Right renal cortex interstitium (tissue), 3 donors: Measurements from ENCODE around the gene ASPSCR1. TPM values are rescaled to one million over a fixed set of nuclear protein-coding genes. Genes with fewer than 3 reads are reported as not detected.
"Not testable (repeated sequence)": the region's sequence is repeated elsewhere in the genome, so short reads cannot be mapped to it uniquely, and the experiment has no call there.

ENCODE experiments used
- DNase-seq, 3 donors: peaks; one replicate each; pipeline ENCODE4 v3.0.0-alpha.2; 2013; ENCODE audit warnings: low read depth in 3 of 3, low spot score in 2 of 3
- polyA plus RNA-seq, 3 donors: library from polyadenylated mRNA; unstranded; fragments of 120-200 nt; gene quantifications; one replicate each; pipeline ENCODE4 v1.2.1, GENCODE V29; 2013; ENCODE audit not compliant: insufficient read length in 3 of 3

Gene ASPSCR1
- polyA plus RNA-seq, 3 donors = 19.1 to 23.3 (median 19.8) TPM

DNA sequence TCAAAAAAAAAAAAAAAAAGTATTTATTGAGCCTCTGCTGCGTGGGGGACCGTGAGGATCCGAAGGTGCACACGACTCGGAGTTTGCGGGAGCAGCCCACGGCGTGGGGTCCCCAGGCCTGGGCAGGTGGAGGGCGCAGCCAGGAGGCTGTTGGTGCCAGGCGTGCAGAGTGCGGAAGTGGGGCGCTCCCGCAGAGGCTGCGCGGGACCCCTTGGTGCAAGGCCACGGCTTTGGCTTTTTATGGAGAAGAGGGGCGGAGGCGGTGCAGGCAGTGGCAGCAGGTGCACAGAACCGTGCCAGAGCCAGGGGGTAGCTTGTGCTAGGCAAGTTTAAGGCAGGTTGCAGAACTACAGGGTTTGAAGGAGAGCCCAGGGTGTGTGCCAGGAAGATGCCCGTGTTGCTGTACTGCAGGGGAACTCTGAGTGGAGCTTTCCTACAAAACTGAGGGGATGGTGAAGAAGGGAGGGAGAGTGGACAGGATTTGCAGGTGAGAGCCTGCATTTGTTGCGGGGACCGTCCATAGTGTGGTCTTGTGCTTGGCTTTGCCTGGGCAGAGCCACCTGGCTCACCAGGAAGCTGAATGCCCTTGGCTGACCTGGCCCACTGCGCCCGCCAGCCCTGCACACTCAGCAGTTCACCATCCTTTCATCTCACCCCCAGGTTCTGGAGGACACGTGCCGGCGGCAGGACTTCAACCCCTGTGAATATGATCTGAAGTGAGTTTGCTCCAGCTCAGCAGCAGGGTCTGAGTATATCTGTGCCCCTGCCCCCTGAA lies 1.3 kb downstream of the ASPSCR1 start:
- no peak for DNase-seq

DNA sequence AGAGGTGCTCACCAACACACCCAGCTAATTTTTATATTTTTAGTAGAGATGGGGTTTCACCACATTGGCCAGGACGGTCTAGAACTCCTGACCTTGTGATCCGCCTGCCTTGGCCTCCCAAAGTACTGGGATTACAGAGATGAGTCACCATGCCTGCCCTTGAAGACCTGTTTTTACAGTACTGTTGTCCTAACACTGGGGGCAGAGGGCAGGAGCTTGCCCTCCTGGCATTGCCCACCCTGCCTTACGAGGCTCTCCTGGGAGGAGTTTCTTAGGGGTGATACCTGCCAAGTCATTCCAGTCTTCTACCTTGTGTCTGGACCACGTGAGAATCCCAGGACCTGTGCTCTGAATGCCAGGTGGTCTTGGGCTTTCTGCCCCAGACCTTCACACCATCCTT lies 2.7 kb downstream of the ASPSCR1 start:
- no peak for DNase-seq

DNA sequence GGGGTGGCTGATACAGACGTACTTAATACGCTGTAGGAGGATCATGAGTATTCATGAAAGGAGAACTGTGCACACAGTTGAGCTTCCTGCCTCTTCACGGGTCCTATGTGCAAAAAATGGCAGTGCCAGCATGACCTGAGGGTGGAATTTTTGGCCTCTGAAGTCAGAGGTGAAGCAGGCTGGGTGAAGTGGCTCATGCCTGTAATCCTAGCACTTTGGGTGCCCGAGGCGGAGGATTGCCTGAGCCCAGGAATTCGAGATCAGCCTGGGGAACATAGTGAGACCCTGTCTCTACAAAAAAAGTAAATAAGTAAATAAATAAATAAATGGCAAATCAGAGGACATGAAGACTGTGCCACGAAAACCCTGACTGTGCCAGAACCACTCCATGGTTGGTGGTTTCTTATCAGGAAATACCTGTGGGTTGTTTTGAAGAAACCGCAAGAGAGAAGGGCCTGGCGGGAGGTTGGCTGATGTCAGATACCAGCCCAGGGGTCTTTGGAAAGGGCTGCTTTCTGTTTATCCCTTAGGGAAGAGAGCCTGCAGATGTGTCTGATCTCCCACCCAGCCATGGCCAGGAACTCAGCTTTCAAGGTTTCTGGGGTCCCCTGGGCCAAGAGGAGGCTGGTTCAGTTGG lies 3.4 kb downstream of the ASPSCR1 start:
- no peak for DNase-seq

DNA sequence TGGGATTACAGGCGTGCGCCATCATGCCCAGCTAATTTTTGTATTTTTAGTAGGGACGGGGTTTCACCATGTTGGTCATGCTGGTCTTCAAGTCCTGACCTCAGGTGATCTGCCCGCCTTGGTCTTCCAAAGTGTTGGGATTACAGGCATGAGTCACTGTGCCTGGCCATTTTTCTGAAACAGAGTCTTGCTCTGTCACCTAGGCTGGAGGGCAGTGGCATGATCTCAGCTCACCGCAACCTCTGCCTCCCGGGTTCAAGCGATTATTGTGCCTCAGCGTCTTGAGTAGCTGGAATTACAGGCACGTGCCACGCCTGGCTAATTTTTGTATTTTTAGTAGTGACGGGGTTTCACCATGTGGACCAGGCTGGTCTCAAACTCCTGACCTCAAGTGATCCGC lies 4.1 kb downstream of the ASPSCR1 start:
- DNase-seq = not testable (repeated sequence)

DNA sequence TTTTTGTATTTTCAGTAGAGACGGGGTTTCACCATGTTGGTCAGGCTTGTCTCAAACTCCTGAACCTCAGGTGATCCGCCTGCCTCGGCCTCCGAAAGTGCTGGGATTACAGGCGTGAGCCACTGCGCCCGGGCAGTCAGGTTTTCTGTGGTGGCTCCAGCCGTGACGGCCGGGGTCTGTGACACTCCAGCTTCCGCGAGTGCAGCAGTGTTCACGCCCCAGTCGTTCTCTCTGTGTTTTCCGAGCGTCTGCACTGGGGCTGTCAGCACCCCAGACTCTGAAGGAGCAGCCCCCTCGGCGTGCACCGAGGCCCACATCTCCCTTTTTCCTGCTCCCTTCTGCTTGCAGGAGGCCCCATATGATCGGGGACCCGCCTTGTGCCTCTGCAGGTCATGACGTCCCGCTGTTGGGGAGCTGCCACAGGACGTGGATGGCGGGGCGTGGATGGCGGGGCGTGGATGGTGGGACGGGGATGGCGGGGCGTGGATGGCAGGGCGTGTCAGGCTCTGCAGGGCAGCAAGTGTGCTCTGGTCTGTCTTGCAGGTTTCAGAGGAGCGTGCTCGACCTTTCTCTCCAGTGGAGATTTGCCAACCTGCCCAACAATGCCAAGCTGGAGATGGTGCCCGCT lies 5.7 kb downstream of the ASPSCR1 start:
- no peak for DNase-seq

DNA sequence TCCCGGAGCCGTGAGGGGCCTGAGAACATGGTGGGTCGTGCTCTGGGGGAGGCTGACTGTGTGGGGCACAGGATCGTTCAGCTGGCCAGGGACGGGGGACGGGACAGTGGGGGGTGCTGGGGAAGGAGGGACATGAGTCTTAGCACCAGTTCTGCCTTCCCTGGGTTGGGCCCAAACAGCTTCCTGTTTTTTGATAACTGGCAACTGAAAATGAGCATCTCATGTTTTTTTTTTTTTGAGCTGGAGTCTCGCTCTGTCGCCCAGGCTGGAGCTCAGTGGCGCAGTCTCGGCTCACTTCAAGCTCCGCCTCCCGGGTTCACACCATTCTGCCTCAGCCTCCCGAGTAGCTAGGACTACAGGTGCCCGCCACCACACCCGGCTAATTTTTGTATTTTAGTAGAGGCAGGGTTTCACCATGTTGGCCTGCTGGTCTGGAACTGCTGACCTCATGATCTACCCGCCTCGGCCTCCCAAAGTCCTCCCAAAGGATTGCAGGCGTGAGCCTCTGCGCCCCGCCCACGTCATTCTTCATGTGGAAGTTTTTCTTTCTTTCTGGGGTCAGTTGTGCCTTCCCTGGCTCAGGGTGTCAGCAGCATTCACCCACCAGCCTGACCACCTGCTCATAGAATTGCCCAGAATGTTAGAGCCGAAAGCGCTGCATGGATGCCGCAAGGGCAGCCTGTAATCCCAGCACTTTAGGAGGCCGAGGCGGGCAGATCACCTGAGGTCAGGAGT lies 6.4 kb downstream of the ASPSCR1 start:
- no peak for DNase-seq

DNA sequence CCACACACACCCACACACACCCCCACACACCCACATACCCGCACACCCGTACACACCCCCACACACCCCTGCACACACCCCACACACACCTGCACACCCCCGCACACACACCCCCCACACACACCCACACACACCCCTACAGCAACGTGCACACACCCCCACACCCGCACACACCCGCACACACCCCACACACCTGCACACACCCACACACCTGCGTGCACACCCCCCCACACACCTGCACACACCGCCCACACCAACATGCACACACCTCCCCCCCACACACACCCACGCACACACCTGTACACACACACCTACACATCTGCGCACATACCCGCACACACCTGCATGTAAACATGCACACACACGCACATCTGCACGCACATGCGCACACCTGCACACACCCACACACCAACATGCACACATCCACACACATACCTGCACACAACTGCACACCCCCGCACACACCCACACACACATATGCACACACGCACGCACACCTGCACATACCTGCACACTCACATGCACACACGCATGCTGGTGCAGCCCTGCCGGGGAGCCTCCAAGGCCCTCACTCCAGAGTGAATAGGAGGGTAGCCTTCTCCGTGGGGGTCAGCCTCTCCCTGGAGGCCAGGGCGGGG lies 7.5 kb downstream of the ASPSCR1 start:
- no peak for DNase-seq

DNA sequence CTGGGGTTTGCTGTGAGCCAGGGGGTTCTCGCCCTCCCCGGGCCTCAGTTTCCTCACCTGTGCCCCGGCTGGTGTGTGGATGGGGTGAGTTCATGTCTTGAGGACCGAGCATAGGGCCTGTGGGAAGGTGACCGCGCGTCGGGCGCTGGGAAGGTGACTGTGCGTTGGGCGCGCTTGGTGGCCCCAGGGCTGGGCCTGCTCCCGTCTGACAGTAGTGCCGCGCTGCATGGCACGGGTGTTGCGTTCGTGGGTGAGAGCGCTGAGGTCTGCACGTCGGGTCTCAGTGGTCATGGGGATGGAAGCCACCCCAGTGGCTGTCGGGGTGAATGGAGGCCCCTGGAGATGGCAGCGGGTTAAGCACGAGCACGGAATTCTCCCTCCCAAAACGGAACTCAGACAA lies 9.2 kb downstream of the ASPSCR1 start:
- DNase-seq = no peak

DNA sequence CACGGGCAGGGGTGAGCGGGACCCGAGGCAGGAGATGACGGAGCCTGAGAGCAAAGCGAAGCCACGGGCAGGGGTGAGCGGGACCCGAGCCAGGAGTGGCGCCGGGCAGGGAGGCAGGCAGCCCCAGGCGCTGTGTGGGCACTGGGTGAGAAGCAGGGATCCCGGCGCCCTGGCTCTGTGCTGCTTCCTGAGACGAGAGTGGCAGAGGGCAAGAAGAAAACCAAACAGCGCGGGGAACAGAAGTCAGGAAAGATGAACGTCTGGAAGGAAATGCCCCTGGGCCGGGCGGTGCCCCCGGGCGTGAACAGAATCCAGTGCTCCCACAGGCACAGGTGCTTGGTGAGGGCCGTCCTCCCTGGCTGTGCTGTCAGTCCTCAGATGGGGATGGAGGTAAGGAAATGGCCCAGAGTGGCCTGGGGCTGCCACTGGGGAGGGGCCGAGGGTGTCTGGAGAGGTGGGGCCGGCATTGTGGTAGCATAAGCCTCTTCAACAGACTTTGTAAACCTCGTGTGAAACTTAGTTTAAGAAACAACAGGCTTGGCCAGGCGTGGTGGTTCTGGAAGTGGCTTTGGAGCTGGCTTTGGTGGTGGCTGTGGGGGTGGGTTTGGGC lies 9.8 kb downstream of the ASPSCR1 start:
- DNase-seq = no peak

DNA sequence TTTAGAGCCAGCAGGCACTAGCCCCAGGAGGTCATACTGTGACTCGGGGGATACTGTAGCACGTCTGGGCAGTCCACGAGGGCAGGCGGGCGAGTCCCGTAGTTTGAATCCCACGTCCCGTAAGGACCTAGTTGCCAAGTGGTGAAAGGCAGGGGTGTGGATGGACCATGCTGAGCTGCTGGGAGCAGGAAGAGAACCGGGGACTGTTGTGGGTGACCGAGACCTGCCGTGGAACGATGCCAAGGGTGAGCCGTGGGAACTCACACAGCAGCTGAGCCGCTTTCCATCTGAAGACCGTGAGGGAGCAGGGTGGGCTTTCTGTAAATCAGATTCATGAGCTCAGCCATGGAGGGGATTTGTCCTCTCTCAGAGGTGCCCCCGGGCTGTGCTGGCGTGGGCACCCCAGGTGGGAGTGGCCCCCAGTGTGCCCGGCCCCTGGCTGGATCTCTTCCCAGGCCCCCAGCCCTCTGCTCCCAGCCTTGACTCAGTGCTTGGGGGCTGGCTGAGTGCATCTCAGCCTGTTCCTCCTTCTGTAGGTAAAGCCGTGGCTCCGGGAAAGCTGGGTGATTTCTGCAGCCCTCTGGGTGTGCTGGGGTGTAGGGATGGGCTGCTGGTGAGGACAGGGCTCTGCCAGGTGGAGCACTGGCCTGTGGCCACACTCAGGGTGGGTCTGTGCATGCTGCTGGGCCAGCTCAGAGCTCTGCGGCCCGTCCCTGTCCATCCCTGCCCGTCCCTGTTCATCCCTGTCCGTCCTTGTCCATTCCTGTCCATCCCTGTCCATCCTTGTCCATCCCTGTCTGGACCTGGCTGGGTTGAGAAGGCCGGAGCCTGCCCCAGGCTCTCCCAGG lies 13.6 kb downstream of the ASPSCR1 start:
- no peak for DNase-seq

DNA sequence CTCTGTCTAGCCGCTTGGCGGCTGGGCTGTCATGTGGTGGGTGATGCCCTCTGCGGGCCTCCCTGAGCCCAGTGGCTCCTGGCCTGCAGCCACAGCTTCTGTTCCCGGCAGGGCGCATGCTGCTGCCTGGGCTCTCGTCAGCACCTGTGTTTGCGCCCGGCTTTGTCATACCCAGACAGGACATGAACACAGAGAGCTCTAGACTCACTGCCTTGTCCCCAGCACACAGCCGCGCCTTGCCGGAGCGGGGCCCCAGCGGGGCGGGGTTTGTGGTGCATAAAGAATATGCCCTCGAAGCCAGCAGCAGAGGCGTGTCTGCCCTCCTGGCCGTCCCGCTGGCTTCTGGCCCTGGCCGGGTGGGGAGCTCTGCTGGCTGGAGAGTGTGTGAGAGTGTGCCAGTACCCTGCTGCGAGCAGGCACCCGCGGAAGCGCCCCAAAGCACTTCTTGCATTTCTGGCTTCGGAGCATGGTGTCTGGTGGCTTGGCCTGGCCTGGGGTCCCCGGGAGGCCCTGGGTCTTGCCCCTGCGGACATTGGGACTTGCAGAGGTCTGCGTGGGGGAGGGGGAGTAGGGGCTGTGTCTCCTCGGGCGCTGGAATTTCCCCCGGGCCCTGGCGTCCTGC lies 14.4 kb downstream of the ASPSCR1 start:
- no peak for DNase-seq

DNA sequence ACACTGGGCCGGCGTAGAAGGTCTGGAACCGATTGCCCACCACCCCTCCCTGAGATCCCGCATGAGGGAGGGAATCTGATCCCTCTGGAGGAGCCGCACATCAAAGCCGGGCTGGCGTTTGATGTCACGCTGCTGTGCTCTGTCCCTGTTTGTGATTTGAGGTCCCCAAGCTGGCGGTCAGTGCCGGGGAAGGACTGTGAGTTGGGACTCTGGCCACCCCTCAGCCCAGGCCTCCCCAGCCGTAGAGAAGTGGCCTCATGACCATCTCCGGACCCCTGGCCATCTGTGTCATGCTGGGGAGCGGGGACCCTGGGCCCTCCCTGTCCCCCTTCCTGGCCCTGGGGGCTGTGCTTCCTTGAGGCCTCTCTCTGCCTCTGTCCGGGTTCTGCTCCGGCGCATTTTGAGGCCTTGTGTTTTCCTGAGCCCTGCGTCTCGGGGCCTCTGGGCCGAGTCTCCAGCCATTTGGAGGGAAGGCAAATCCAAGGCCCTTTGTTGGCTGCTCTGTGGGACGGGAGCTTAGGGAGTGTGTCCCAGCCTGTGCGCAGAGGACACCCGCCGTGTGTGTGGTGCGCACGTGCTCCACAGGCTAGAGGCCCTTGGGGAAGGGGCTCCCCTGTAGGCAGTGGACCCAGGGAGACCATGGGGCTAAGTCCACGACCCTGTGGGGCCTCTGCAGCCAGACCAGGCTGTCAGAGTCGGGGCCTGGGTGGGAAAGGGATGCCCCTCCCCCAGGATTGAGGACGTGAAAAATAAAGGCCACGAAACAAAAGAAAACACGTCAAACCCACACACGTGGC lies 15.1 kb downstream of the ASPSCR1 start:
- no peak for DNase-seq

DNA sequence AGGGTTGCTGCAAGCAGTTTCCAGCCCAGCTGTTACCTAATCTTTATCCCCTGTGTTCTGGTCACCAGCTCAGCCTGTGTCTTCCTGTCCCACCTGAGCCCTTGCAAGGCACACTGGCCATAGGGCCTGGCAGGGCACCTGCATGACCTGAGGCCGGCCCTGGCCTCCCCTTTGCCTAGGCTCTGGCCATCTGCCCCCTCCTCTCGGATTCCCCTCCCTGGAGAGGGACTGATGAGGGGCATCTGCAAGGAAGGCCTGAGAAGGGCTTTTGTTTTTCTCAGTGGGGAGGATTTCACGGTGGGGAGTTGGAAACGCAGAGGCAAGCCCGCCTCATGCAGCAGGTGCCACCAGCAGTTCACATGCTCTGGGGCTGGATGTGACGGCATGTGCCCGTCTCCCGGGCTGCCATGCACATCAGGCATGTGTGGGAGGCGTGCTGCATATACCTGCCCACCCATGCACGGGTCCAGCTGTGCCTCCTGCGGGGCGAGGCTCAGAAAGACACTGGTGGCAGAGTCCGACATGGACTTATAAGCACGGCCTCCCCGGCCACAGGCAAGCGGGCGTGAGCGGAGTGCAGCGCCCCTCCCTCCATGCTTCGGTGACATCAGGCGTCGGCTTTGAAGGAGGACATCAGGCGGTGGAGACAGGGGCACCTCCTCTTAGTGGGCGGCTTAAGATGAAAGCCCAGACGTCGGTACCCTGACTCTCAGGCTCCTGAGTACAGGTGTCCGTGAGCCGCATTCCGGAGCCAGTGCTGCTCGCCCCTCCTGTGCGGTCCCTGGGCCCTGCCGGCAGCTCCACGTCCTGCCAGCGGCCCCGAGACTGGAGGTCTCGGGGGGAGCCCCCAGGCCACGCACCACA lies 16.5 kb downstream of the ASPSCR1 start:
- DNase-seq = no peak

DNA sequence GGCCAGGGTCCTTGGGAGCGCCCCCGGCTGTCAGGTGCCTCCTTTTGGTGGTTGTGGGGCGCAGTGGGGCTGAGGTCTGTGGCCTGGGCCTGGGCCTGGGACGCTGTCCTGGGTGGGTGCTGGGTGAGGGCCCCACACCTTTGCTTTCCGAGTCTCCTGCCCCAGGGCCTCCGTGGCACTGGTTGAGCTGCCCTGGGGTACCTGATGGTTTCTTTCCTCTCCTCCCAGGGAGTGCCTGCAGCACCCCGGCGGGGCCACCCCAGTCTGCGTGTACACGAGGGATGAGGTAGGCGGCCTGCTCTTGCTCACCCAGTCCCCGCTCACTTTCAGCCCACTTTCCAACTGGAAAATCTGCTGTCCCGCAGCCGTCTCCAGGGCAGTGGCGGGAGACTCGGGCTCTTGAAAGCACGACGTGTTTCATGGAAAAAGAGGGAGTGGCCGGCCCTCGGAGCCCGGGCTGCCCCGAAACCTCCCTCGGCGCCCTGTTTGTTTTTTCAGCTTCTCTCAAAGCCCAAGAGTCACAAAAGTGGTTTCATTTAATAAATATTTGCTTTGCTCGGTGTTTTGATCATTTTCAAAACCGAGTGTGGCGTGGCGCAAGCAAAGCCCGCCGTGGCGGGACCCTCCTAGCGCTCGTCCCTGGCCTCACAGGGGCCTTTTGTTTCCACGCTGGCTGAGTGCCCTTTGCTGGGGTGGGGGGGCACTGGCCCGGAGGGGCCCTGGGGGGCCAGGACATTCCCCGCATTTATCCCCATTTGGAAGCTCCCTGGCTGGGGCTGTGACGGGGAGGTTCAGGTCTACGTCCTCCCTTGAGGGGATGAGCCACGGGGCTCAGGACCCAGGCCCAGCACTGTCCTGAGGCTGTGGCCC lies 17.4 kb downstream of the ASPSCR1 start:
- DNase-seq = no peak

DNA sequence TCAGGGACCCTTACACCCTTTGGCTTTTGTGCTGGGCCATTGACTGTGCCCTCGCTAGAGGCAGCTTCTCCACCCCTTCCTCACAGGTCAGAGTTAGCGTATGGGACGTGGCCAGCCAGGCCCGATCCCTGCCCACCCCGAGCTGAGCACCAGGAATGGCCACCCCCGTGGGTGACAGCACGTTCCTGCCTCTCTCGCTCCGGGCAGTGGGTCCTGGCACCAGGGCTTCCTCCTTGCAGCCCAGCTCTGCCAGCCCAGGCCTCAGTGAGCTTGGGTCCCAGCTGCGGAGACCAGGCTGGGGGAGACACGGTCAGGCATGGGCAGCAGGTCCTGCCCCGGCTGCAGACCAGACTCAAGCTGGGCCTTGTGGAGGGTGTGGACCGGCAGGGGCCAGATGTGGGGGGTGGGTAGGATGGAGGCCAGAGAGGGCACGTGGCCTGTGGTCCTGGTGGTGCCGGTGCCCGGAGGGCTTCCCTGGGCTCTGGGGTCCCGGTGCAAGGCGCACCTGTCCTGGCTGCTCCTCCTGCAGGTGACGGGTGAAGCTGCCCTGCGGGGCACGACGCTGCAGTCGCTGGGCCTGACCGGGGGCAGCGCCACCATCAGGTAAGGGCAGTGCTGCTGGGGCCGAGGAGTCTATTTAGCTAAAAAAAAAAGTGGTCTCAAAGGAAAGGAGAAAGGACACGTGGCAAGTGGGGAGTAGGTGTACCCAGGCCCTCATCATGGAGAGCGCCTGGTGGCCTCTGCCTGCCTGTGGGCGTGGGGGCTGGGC lies 18.2 kb downstream of the ASPSCR1 start:
- no peak for DNase-seq
